Stimulated activated CD8-positive, alpha-beta memory T cell treated with anti-CD3 and anti-CD28 coated beads, Interleukin-12 subunit alpha, Interleukin-12 subunit beta, amount 100 ng/mL, for 1 hour (primary cell): ENCODE data around the gene KCTD17.

ENCODE experiments used
- DNase-seq: peaks from one replicate; pipeline ENCODE4 v3.0.0-alpha.2; 2020; ENCODE audit warnings: low read depth

Gene KCTD17

GRCh38 chr22:37051391-37052385 lies at the start of gene KCTD17:
TSS of gene KCTD17 (plus strand) at chr22:37051742. CDS start at chr22:37051761, 19 bp downstream.
- peak; percentile 50 for DNase-seq

- no peak for DNase-seq
Measured at GRCh38 chr22:37001826-37002225, 49.7 kb upstream of the KCTD17 start.

- no peak for DNase-seq
Measured at GRCh38 chr22:37002633-37003032, 48.9 kb upstream of the KCTD17 start.

GRCh38 chr22:37007651-37008050 lies 43.9 kb upstream of the KCTD17 start:
- DNase-seq, result no peak

GRCh38 chr22:37008365-37008764 lies 43.2 kb upstream of the KCTD17 start:
- DNase-seq, result no peak

- DNase-seq, result no peak
Measured at GRCh38 chr22:37009490-37009889, 42.1 kb upstream of the KCTD17 start.

GRCh38 chr22:37010174-37010573 lies 41.4 kb upstream of the KCTD17 start:
- DNase-seq, result no peak

GRCh38 chr22:37010976-37011375 lies 40.6 kb upstream of the KCTD17 start:
- no peak for DNase-seq

GRCh38 chr22:37011472-37011871 lies 40.1 kb upstream of the KCTD17 start:
- no peak for DNase-seq

- no peak for DNase-seq
Measured at GRCh38 chr22:37012262-37012904, 39.2 kb upstream of the KCTD17 start.

GRCh38 chr22:37012956-37013355 lies 38.6 kb upstream of the KCTD17 start:
- DNase-seq, result no peak

GRCh38 chr22:37014415-37014806 lies 37.1 kb upstream of the KCTD17 start:
- no peak for DNase-seq

GRCh38 chr22:37014835-37015586 lies 36.5 kb upstream of the KCTD17 start:
- no peak for DNase-seq

- no peak for DNase-seq
Measured at GRCh38 chr22:37015587-37015878, 36.0 kb upstream of the KCTD17 start.

- DNase-seq, result no peak
Measured at GRCh38 chr22:37016134-37016910, 35.2 kb upstream of the KCTD17 start.

GRCh38 chr22:37017356-37017755 lies 34.2 kb upstream of the KCTD17 start:
- no peak for DNase-seq

- no peak for DNase-seq
Measured at GRCh38 chr22:37018086-37018814, 33.3 kb upstream of the KCTD17 start.

- DNase-seq, result no peak
Measured at GRCh38 chr22:37018815-37019308, 32.7 kb upstream of the KCTD17 start.

GRCh38 chr22:37019309-37020191 lies 32.0 kb upstream of the KCTD17 start, which contains the start of the genes MPST and TST:
TSS of gene MPST (plus strand) at chr22:37019742. CDS start at chr22:37019837, 95 bp downstream.
TSS of gene TST (minus strand) at chr22:37019447. CDS start at chr22:37018732, 715 bp downstream.
- DNase-seq, result peak; percentile 9

GRCh38 chr22:37020192-37020479 lies 31.4 kb upstream of the KCTD17 start:
- no peak for DNase-seq
